RWPE1 (cell line): ENCODE results near the gene SIRT7.

ENCODE experiments used
- CTCF ChIA-PET: fragments of 350-600 bp; sonication (Branson Sonifier 250); formaldehyde crosslinking; extraction: SDS; loops from one replicate; lab custom pipeline; 2021; lab: Yijun Ruan, JAX
- POLR2A ChIA-PET: fragments of 400-600 bp; formaldehyde crosslinking; extraction: SDS; loops from one replicate; lab custom pipeline; 2020; ENCODE audit warnings: antibody characterized with exemption; ENCODE audit not compliant: low non-redundant PET; lab: Yijun Ruan, JAX
- DNase-seq: peaks from one replicate; pipeline ENCODE4 v3.0.0; 2012; ENCODE audit warnings: low spot score
- H3K27ac ChIP-seq: fragments of 450-650 bp; 2 replicates; pipeline ENCODE4 v1.5.1; 2017
- TF ChIP-seq, protein P1 (sequence below): fragments of 450-650 bp; conservative IDR thresholded peaks from 2 replicates; pipeline ENCODE4 v1.5.1; 2017; ENCODE audit warnings: low read depth, mild to moderate bottlenecking

SIRT7 gene

DNA sequence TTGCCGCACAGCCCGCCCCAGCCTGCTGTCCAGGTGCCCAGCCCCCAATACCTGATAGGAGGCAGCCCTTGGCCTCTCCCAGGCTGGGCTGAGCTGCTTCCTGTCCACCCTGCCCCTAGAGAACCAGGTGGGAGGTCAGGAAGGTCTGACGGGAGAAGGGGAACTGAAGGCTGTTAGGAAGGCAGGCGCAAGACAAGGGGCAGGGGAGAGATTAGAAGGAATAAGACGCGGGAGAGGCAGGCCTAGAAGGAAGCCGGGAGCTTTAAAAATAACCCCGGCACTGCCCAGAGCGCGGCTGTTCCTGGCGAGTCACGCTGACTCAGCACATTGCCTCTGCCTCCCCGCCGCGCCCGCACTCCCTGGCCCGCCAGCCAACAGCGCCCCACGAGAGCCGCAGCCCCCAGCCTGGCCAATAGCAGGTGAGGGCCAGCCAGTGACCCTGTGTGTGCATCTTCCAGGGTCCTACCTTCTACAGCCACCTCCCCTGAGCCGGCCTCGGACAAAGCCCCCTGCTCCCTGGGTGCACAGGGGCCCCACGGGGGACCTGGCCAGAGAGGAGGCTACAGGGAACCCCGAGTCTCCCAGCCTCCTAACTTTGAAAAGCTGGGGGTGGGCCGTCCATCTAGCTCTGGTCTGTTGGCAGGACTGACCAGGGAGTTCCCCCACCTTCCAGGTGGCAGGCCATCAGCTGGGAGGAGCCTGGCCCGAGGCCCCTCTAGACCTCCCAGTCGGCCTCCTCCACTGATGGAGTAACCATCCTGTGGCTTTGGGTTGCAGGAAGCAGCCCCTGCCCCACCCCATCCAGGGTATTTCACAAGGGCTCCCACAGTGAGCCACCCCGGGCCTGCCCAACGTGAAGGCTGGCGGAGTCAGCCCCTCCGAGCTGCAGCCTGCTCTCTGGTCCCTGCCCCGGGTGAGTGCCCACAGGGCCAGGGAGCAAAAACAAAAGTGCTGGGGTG, 5.6 kb upstream of the SIRT7 start:
- H3K27ac ChIP-seq: peak overlapping the region; percentile 98
- ChIA-PET CTCF (interaction anchor here (0.6 to 1.3 kb wide), 5 partner anchors 11 to 143 kb away, joined by 3 to 5 read pairs (median 4); no protein-coding TSS in a partner anchor), POLR2A (no interaction called here)

GRCh38 chr17:81922566-81923301, 4.8 kb upstream of the SIRT7 start:
- H3K27ac ChIP-seq: peak overlapping the region; percentile 98
- TF ChIP-seq, protein P1, sequence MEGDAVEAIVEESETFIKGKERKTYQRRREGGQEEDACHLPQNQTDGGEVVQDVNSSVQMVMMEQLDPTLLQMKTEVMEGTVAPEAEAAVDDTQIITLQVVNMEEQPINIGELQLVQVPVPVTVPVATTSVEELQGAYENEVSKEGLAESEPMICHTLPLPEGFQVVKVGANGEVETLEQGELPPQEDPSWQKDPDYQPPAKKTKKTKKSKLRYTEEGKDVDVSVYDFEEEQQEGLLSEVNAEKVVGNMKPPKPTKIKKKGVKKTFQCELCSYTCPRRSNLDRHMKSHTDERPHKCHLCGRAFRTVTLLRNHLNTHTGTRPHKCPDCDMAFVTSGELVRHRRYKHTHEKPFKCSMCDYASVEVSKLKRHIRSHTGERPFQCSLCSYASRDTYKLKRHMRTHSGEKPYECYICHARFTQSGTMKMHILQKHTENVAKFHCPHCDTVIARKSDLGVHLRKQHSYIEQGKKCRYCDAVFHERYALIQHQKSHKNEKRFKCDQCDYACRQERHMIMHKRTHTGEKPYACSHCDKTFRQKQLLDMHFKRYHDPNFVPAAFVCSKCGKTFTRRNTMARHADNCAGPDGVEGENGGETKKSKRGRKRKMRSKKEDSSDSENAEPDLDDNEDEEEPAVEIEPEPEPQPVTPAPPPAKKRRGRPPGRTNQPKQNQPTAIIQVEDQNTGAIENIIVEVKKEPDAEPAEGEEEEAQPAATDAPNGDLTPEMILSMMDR: no peak
- no peak for DNase-seq
- ChIA-PET CTCF (interaction anchor here (0.7 to 1.0 kb wide), 2 partner anchors 10 to 94 kb away, joined by 3 to 4 read pairs; no protein-coding TSS in a partner anchor), POLR2A (no interaction called here)

More for the DNA sequence above, 5.6 kb upstream of the SIRT7 start:
- TF ChIP-seq, protein P1: no peak
- peak; percentile 68 for DNase-seq

DNA sequence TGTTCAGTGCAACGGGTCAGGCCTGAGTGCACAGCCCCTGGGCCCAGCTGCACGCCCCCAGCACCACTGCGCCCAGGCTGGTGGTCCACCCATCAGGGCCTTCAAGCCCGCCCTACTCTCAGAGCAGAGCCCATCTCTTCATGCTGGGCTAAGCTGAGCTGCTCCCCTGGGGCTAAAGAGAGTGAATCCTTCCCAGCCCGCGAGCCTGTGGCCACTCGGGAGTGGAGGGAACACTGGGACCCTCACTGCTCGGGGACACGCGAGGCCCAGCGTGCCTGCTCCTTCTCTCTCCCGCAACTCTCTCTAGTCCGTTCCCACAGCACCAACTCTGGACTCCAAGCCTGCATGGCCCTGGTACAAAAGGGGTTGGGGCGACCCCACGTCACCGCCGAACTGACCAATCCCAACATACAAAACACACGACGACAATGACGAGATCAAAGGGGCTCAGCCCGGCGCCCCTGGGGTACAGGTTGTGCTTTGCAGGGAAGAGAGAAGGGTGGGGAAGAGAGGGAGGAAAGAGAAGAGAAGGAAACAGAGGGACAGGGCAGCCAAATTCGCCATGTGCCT, 4.1 kb upstream of the SIRT7 start:
- DNase-seq: no peak
- H3K27ac ChIP-seq: peak overlapping the region; percentile 98
- CTCF ChIA-PET: interaction anchor here (0.8 kb wide), 1 partner anchor 511 kb away, joined by 3 read pairs; no protein-coding TSS in a partner anchor
- POLR2A ChIA-PET: no interaction called here
- TF ChIP-seq, protein P1: no peak

DNA sequence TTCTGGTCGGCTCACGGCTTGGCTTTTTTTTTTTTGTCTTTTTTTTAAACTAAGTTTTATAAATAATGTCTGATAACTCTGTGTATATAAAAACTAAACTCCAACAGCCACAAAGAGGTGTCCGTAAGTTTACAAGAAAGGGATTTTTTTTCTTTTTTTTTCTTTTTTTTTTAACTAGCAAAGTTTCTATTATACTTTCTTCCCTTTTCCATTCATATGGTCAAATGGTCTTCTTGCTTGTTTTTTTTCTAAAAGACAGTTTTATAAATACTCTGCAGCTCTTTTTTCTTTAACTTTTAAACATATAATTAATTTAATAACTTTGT, 3.5 kb upstream of the SIRT7 start:
- ChIA-PET POLR2A (no interaction called here), CTCF (interaction anchor here (0.8 kb wide), 1 partner anchor 510 kb away, joined by 3 read pairs; no protein-coding TSS in a partner anchor)
- H3K27ac ChIP-seq: peak overlapping the region; percentile 98
- DNase-seq: no peak
- TF ChIP-seq, protein P1: no peak

GRCh38 chr17:81920612-81921536, 2.9 kb upstream of the SIRT7 start:
- TF ChIP-seq, protein P1: no peak
- CTCF ChIA-PET: interaction anchor here (0.8 kb wide), 1 partner anchor 510 kb away, joined by 3 read pairs; no protein-coding TSS in a partner anchor
- POLR2A ChIA-PET: no interaction called here
- no peak for DNase-seq
- H3K27ac ChIP-seq: peak overlapping the region; percentile 98
